Right cardiac atrium (tissue), 5 donors: Measurements from ENCODE around the gene KLHL4. TPM values are rescaled to one million over a fixed set of nuclear protein-coding genes. Genes with fewer than 3 reads are reported as not detected.
"Not testable (repeated sequence)": the region's sequence is repeated elsewhere in the genome, so short reads cannot be mapped to it uniquely, and the experiment has no call there.

Experiments
- ATAC-seq, 2 donors: fragments of 200-7000 bp; cut with Tn5 transposase; one replicate each; pipeline versions ENCODE4 v1.8.0 to v1.9.1; 2020; ENCODE audit warnings: moderate library complexity in 2 of 2, mild to moderate bottlenecking in 1 of 2
- DNase-seq, 3 donors: peaks; one replicate each; pipeline ENCODE4 v3.0.0-alpha.2; 2020
- H3K27ac ChIP-seq: one replicate; pipeline ENCODE4 v1.5.1; 2013; ENCODE audit warnings: mild to moderate bottlenecking, low read length, control low read depth, moderate library complexity
- H3K27me3 ChIP-seq: one replicate; pipeline ENCODE4 v1.6.1; 2013; ENCODE audit not compliant: control insufficient read depth, insufficient read depth
- H3K4me1 ChIP-seq: one replicate; pipeline ENCODE4 v1.6.1; 2013; ENCODE audit warnings: low read length; ENCODE audit not compliant: control insufficient read depth, insufficient read depth
- H3K4me3 ChIP-seq: one replicate; pipeline ENCODE4 v1.5.1; 2013; ENCODE audit warnings: low read length, control low read depth
- H3K9me3 ChIP-seq: one replicate; pipeline ENCODE4 v1.6.1; 2013; ENCODE audit warnings: low read length; ENCODE audit not compliant: control insufficient read depth
- WGBS: extraction: QIAGEN DNeasy Blood & Tissue Kit; methylation state at CpG from one replicate; pipeline ENCODE4 v1.1.7; 2013; 5-methylcytosine and 5-hydroxymethylcytosine counted together
- intact Hi-C, 4 donors: fragments of 100-400 bp; cut with DNase I; formaldehyde crosslinking; loops; one replicate each; pipeline versions ENCODE4 v1.11.0 to v1.14.0; 2022 to 2023
- long read RNA-seq, 4 donors: library from polyadenylated mRNA; unstranded; transcript quantifications; one replicate each; pipeline ENCODE4 v2.0.0, GENCODE V29; 2020 to 2021
- polyA plus RNA-seq: library from polyadenylated mRNA; stranded (reverse); fragments of 200-250 nt; gene quantifications from one replicate; pipeline ENCODE4 v1.2.3, GENCODE V29; 2013
- total RNA-seq, 4 donors: library from RNA; stranded (reverse); fragmentation: NEBNext Ultra II Directional; extraction: Animal tissue kit (Norgen Biotek cat#: 25700); gene quantifications; one replicate each; pipeline ENCODE4 v1.2.1, GENCODE V29; 2021
- donor health status: healthy with polysubstance abuse.
- donor health status: DM: no; HTN: yes; CAD: no.
- donor health status: DM: no; HTN: no; CAD: no.
- donor health status: DM: no; HTN: yes; CAD: no; lungs with severe emphysema.
- donor health status: DM: yes; HTN: yes; CAD: no.

KLHL4 gene
- total RNA-seq, result 1 to 10 TPM; 1.3 to 2.5 (median 2.1) TPM
- 0.25 TPM for polyA plus RNA-seq
- long read RNA-seq, donor 1, full-length matches to known transcripts, result 7 of 8 reads
- long read RNA-seq, donor 1, partial matches to known transcripts, result 0 of 8 reads
- long read RNA-seq, donor 1, other reads (novel, unspliced or antisense), result 1 of 8 reads
- long read RNA-seq, donor 2, full-length matches to known transcripts, result 1 of 1 reads
- long read RNA-seq, donor 2, partial matches to known transcripts, result 0 of 1 reads
- long read RNA-seq, donor 2, other reads (novel, unspliced or antisense), result 0 of 1 reads
- long read RNA-seq, donor 3, full-length matches to known transcripts, result 7 of 9 reads
- long read RNA-seq, donor 3, partial matches to known transcripts, result 1 of 9 reads
- long read RNA-seq, donor 3, other reads (novel, unspliced or antisense), result 1 of 9 reads
- long read RNA-seq, donor 4, result 0 reads

- Histone ChIP-seq H3K27me3 (no peaks in the 10 kb centered on the region), H3K27ac (no peak within 1 kb of the TSS), H3K9me3 (no peaks in the 10 kb centered on the region), H3K4me1 (peaks cover 2% of the 10 kb centered on the region), H3K4me3 (peak within 1 kb of the TSS; percentile 21)
- peak; percentile 47 to 95 for ATAC-seq
- no peak for DNase-seq
- 0% methylated on average over 8 of the region's 8 CpGs for WGBS
- intact Hi-C loops, result no loop called here
Measured at GRCh38 chrX:87517571-87518141, at the start of gene KLHL4. Gene KLHL4, plus strand, starts transcription at chrX:87517802. Its CDS starts 92 bp downstream, at chrX:87517894.

GRCh38 chrX:87468941-87469340 is 48.7 kb upstream of the KLHL4 start:
- H3K27ac ChIP-seq, result no peak overlapping the region
- H3K9me3 ChIP-seq, result no peaks in the 10 kb centered on the region
- no peaks in the 10 kb centered on the region for H3K27me3 ChIP-seq
- intact Hi-C loops, result no loop called here
- WGBS, result 14% methylated on average over 2 of the region's 2 CpGs
- no peak overlapping the region for H3K4me3 ChIP-seq
- DNase-seq (no peak), ATAC-seq (no peak)
- no peaks in the 10 kb centered on the region for H3K4me1 ChIP-seq

GRCh38 chrX:87475793-87476192 is 41.8 kb upstream of the KLHL4 start:
- no peak overlapping the region for H3K27ac ChIP-seq
- DNase-seq, result no peak
- H3K4me1 ChIP-seq, result no peaks in the 10 kb centered on the region
- intact Hi-C loops, result no loop called here
- H3K4me3 ChIP-seq, result no peak overlapping the region
- H3K9me3 ChIP-seq, result no peaks in the 10 kb centered on the region
- no peaks in the 10 kb centered on the region for H3K27me3 ChIP-seq
- WGBS, result 56% methylated on average over 1 of the region's 1 CpG
- no peak for ATAC-seq

GRCh38 chrX:87478703-87479102 is 38.9 kb upstream of the KLHL4 start:
- ATAC-seq, H3K4me3 ChIP-seq, H3K27me3 ChIP-seq, DNase-seq, intact Hi-C loops, H3K4me1 ChIP-seq, H3K27ac ChIP-seq, H3K9me3 ChIP-seq: not testable (repeated sequence)
- WGBS, result 96% methylated on average over 16 of the region's 16 CpGs

- intact Hi-C loops, result no loop called here
- Histone ChIP-seq H3K4me3 (no peak overlapping the region), H3K27ac (no peak overlapping the region), H3K4me1 (no peaks in the 10 kb centered on the region), H3K9me3 (no peaks in the 10 kb centered on the region), H3K27me3 (no peaks in the 10 kb centered on the region)
- DNase-seq (no peak), ATAC-seq (no peak)
- WGBS, result 82% methylated on average over 2 of the region's 2 CpGs
Measured at GRCh38 chrX:87489071-87489470, 28.5 kb upstream of the KLHL4 start.

- peaks cover 2% of the 10 kb centered on the region for H3K4me1 ChIP-seq
- no peak for DNase-seq
- WGBS, result 37% methylated on average over 1 of the region's 1 CpG
- no peaks in the 10 kb centered on the region for H3K27me3 ChIP-seq
- H3K9me3 ChIP-seq, result no peaks in the 10 kb centered on the region
- intact Hi-C loops, result no loop called here
- H3K4me3 ChIP-seq, result no peak overlapping the region
- ATAC-seq, result peak in 1 of 2 donors; percentile 40
- H3K27ac ChIP-seq, result no peak overlapping the region
Measured at GRCh38 chrX:87515836-87516235, 1.8 kb upstream of the KLHL4 start.

GRCh38 chrX:87516717-87517121 is 883 bp upstream of the KLHL4 start:
- H3K4me3 ChIP-seq, result no peak overlapping the region
- no peaks in the 10 kb centered on the region for H3K9me3 ChIP-seq
- DNase-seq (no peak), ATAC-seq (peak in 1 of 2 donors; percentile 47)
- peaks cover 2% of the 10 kb centered on the region for H3K4me1 ChIP-seq
- intact Hi-C loops, result no loop called here
- H3K27ac ChIP-seq, result no peak overlapping the region
- no peaks in the 10 kb centered on the region for H3K27me3 ChIP-seq

- Histone ChIP-seq H3K27me3 (no peaks in the 10 kb centered on the region), H3K4me1 (peaks cover 2% of the 10 kb centered on the region), H3K9me3 (no peaks in the 10 kb centered on the region), H3K4me3 (peak overlapping the region; percentile 21), H3K27ac (no peak overlapping the region)
- no peak for ATAC-seq
- intact Hi-C loops, result no loop called here
- WGBS, result 5% methylated on average over 6 of the region's 6 CpGs
- no peak for DNase-seq
Measured at GRCh38 chrX:87518504-87518903, 902 bp downstream of the KLHL4 start.

- ATAC-seq (no peak), DNase-seq (no peak)
- Histone ChIP-seq H3K27me3 (no peaks in the 10 kb centered on the region), H3K4me1 (no peaks in the 10 kb centered on the region), H3K4me3 (no peak overlapping the region), H3K27ac (no peak overlapping the region), H3K9me3 (no peaks in the 10 kb centered on the region)
- 79% methylated on average over 2 of the region's 2 CpGs for WGBS
- intact Hi-C loops, result no loop called here
Measured at GRCh38 chrX:87525771-87526229, 8.2 kb downstream of the KLHL4 start.

- no peaks in the 10 kb centered on the region for H3K4me1 ChIP-seq
- no peak overlapping the region for H3K27ac ChIP-seq
- DNase-seq, result no peak
- WGBS, result 91% methylated on average over 2 of the region's 2 CpGs
- intact Hi-C loops, result no loop called here
- no peaks in the 10 kb centered on the region for H3K27me3 ChIP-seq
- ATAC-seq, result no peak
- H3K4me3 ChIP-seq, result no peak overlapping the region
- no peaks in the 10 kb centered on the region for H3K9me3 ChIP-seq
Measured at GRCh38 chrX:87526281-87526680, 8.7 kb downstream of the KLHL4 start.

GRCh38 chrX:87528487-87528886 is 10.9 kb downstream of the KLHL4 start:
- Histone ChIP-seq H3K4me1 (no peaks in the 10 kb centered on the region), H3K27me3 (no peaks in the 10 kb centered on the region), H3K4me3 (no peak overlapping the region), H3K27ac (no peak overlapping the region), H3K9me3 (no peaks in the 10 kb centered on the region)
- intact Hi-C loops, result no loop called here
- no peak for DNase-seq
- WGBS, result 83% methylated on average over 10 of the region's 10 CpGs
- no peak for ATAC-seq
